Nephron progenitor cell (in vitro differentiated cells): Measurements from ENCODE around the gene GBE1.

Experiments used
- DNase-seq: peaks from one replicate; pipeline ENCODE4 v3.0.0; 2021
- H3K27ac Mint-ChIP-seq: 2 replicates; pipeline ENCODE4 v1.8.0; 2021; ENCODE audit warnings: mild to moderate bottlenecking, moderate library complexity, mixed read lengths
- H3K27me3 Mint-ChIP-seq: 2 replicates; pipeline ENCODE4 v1.8.0; 2021; ENCODE audit warnings: mild to moderate bottlenecking, low read depth, mixed read lengths; ENCODE audit not compliant: poor library complexity
- H3K36me3 Mint-ChIP-seq: 2 replicates; pipeline ENCODE4 v1.8.0; 2021; ENCODE audit warnings: low read depth, mixed read lengths
- H3K4me1 Mint-ChIP-seq: 2 replicates; pipeline ENCODE4 v1.8.0; 2021; ENCODE audit warnings: mixed read lengths
- H3K4me3 Mint-ChIP-seq: 2 replicates; pipeline ENCODE4 v1.8.0; 2021; ENCODE audit warnings: mild to moderate bottlenecking, moderate library complexity, mixed read lengths
- H3K9me3 Mint-ChIP-seq: 2 replicates; pipeline ENCODE4 v1.8.0; 2021; ENCODE audit warnings: mild to moderate bottlenecking, moderate library complexity, mixed read lengths
- CTCF ChIP-seq: fragments of 200-600 bp; sonication (generic); IDR thresholded peaks from 2 replicates; pipeline ENCODE4 v1.5.0; 2021; ENCODE audit warnings: antibody characterized with exemption

GBE1 gene

GRCh38 chr3:81624756-81625155, 136.7 kb downstream of the GBE1 start:
- TF ChIP-seq CTCF: no peak
- DNase-seq: no peak
- no peaks in the 10 kb centered on the region for H3K27me3 Mint-ChIP-seq
- H3K9me3 Mint-ChIP-seq: no peaks in the 10 kb centered on the region
- peaks cover 4% of the 10 kb centered on the region for H3K4me1 Mint-ChIP-seq
- no peak overlapping the region for H3K4me3 Mint-ChIP-seq
- peaks cover under 1% of the 10 kb centered on the region for H3K36me3 Mint-ChIP-seq
- H3K27ac Mint-ChIP-seq: no peak overlapping the region

GRCh38 chr3:81622395-81622794, 139.1 kb downstream of the GBE1 start:
- H3K36me3 Mint-ChIP-seq: no peaks in the 10 kb centered on the region
- no peak for DNase-seq
- no peak overlapping the region for H3K27ac Mint-ChIP-seq
- H3K4me1 Mint-ChIP-seq: peaks cover 4% of the 10 kb centered on the region
- H3K27me3 Mint-ChIP-seq: no peaks in the 10 kb centered on the region
- no peak for TF ChIP-seq CTCF
- H3K9me3 Mint-ChIP-seq: no peaks in the 10 kb centered on the region
- no peak overlapping the region for H3K4me3 Mint-ChIP-seq

GRCh38 chr3:81621277-81621676, 140.2 kb downstream of the GBE1 start:
- H3K27me3 Mint-ChIP-seq: no peaks in the 10 kb centered on the region
- no peak for DNase-seq
- TF ChIP-seq CTCF: no peak
- peaks cover 4% of the 10 kb centered on the region for H3K4me1 Mint-ChIP-seq
- no peaks in the 10 kb centered on the region for H3K36me3 Mint-ChIP-seq
- H3K4me3 Mint-ChIP-seq: no peak overlapping the region
- H3K27ac Mint-ChIP-seq: no peak overlapping the region
- no peaks in the 10 kb centered on the region for H3K9me3 Mint-ChIP-seq

- H3K4me3 Mint-ChIP-seq: no peak overlapping the region
- no peaks in the 10 kb centered on the region for H3K9me3 Mint-ChIP-seq
These were observed 140.6 kb downstream of the GBE1 start for GRCh38 chr3:81620849-81621248.

GRCh38 chr3:81612768-81613167, 148.7 kb downstream of the GBE1 start:
- no peak for DNase-seq
- Mint-ChIP-seq H3K4me1 (no peaks in the 10 kb centered on the region), H3K36me3 (peaks cover 5% of the 10 kb centered on the region), H3K27ac (no peak overlapping the region), H3K4me3 (no peak overlapping the region), H3K27me3 (no peaks in the 10 kb centered on the region), H3K9me3 (no peaks in the 10 kb centered on the region)
- TF ChIP-seq CTCF: no peak

More at GRCh38 chr3:81620849-81621248, 140.6 kb downstream of the GBE1 start:
- peaks cover 4% of the 10 kb centered on the region for H3K4me1 Mint-ChIP-seq
- TF ChIP-seq CTCF: no peak
- no peak overlapping the region for H3K27ac Mint-ChIP-seq
- no peaks in the 10 kb centered on the region for H3K27me3 Mint-ChIP-seq
- no peak for DNase-seq
- no peaks in the 10 kb centered on the region for H3K36me3 Mint-ChIP-seq

- Mint-ChIP-seq H3K9me3 (no peaks in the 10 kb centered on the region), H3K4me1 (no peaks in the 10 kb centered on the region), H3K27me3 (no peaks in the 10 kb centered on the region), H3K27ac (no peak overlapping the region), H3K36me3 (no peaks in the 10 kb centered on the region), H3K4me3 (no peak overlapping the region)
- DNase-seq: no peak
- TF ChIP-seq CTCF: no peak
These were observed 158.7 kb downstream of the GBE1 start for GRCh38 chr3:81602781-81603180.
